HG03469 (cell line): ENCODE results near the gene ARRDC2.
"Not testable (repeated sequence)": the region's sequence is repeated elsewhere in the genome, so short reads cannot be mapped to it uniquely, and the experiment has no call there.

Source experiments
- ATAC-seq: cut with Tn5 transposase; IDR thresholded peaks from one replicate; pipeline ENCODE4 v1.9.1; 2021; ENCODE audit warnings: mild to moderate bottlenecking, moderate library complexity, moderate number of reproducible peaks; ENCODE audit not compliant: unreplicated experiment

Gene ARRDC2

GRCh38 chr19:17989425-17990094 lies 18.4 kb upstream of the ARRDC2 start:
- no peak for ATAC-seq

DNA sequence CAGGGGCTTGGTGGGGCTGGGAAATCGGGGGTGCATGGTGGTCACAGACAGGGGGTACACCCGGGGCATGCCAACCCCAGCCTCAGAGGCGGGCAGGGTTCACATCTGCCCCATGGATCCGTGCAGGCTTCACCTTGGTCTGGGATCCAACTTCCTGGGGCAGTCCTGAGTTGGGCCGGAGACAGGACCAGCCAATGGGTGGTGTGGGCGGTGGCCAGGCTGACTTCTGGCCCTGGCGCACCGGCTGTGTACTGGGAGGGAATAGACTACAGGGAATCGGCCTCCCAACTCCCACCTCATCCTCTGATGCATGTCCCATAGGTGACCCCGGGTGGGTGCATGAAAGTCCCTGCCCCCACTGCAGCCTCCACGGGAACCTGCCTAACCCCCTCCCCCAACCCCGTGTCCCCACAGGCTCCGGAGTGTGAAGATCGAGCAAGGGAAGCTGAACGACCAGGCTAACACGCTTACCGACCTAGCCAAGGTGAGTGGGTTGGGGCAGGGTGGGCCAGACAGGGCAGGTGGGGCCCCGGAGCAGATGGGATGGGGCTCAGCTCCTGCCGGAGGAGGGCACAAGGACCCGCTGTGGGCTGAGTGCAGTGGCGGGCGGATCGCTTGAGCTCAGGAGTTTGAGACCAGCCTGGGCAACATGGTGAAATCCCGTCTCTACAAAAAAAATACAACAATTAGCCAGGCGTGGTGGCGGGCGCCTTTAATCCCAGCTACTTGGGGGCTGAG lies 14.7 kb upstream of the ARRDC2 start:
- ATAC-seq = no peak

GRCh38 chr19:17996826-17997316 lies 11.1 kb upstream of the ARRDC2 start:
- ATAC-seq = no peak

GRCh38 chr19:17997969-17998826 lies 9.8 kb upstream of the ARRDC2 start:
- no peak for ATAC-seq

- ATAC-seq = no peak
These were observed 9.2 kb upstream of the ARRDC2 start for GRCh38 chr19:17998827-17999150.

DNA sequence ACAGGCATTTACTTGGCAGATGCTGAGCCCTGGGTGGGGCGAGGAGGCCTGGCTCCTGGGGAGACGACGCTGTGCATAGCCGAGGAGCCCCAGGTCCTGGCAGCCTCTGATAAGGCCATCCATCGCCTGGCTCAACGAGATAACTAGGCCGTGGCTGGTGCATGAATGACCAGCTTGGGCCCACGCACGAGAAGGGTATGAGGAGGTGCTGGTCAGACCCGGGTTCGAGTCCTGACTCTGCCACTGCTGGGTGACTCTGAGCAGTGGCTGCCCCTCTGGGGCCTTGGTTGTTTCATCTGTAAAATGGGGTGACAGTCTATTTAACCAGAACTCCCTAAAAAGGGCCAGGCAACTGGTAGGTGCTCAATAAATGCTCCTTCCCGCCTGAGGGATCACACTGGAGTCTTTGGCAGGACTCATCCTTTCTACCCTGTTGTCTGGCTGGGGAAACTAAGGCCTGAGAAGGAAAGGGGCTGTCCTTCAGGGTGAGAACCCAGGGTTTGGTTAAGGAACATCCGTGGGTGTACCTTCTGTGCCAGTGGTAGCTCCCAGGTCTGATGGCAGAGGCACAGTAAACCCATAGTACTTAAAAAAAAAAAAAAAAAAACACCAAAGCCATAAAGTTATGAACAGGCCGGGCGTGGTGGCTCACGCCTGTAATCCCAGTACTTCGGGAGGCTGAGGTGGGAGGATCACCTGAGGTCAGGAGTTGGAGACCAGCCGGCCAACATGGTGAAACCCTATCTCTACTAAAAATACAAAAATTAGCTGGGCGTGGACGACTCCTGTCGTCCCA lies 8.1 kb upstream of the ARRDC2 start:
- ATAC-seq = no peak

DNA sequence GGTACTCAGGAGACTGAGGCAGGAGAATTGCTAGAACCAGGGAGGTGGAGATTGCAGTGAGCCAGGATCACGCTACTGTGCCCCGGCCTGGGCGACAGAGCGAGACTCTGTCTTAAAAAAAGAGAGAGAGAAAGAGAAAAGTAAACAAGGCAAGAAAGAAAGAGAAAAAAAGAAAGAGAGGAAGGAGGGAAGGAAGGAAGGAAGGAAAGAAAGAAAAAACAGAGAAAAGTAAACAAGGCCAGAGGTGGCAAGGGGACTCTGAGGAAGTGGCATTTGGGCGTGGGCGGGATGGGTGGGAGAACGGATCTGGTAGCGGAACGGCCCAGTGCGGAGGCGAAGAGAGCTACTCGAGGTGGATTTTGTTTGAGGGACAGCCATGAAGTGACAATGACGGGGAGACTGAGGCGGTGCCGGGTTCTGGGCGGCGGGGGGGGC lies 7.5 kb upstream of the ARRDC2 start:
- no peak for ATAC-seq

- no peak for ATAC-seq
These were observed 6.8 kb upstream of the ARRDC2 start for GRCh38 chr19:18000915-18001776.

DNA sequence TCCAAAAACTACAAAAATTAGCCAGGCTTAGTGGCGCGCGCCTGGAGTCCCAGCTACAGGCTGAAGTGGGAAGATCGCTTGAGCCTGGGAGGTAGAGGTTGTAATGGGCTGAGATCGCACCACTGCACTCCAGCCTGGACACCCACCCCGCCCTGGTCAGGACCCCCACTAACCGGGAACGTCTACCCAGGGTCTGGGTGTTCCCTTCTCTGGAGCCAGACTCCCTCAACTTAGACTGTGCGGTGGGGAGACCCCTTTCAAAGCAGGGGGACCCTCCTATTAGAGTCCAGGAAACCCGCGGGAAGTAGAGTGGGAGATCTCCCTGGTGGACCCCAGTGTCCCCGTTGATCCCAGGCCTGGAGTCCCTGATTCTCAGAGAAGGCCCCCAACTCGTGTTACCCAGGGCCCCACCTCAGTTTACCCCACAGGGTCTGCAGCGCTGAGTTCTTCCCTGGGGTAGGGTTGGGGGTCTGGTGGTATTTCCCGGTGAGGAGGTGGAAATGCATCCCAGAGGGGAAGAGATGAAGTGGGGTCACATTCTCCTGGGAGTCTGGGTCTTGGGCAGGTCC lies 6.1 kb upstream of the ARRDC2 start:
- no peak for ATAC-seq

GRCh38 chr19:18002347-18002850 lies 5.6 kb upstream of the ARRDC2 start:
- ATAC-seq = no peak

GRCh38 chr19:18005750-18006149 lies 2.2 kb upstream of the ARRDC2 start:
- ATAC-seq = not testable (repeated sequence)

- peak; percentile 32 for ATAC-seq
These were observed 690 bp upstream of the ARRDC2 start for GRCh38 chr19:18007044-18007916.

- ATAC-seq = no peak
These were observed 844 bp downstream of the ARRDC2 start for GRCh38 chr19:18008814-18009213.

- no peak for ATAC-seq
These were observed 1.6 kb downstream of the ARRDC2 start for GRCh38 chr19:18009412-18010066.

DNA sequence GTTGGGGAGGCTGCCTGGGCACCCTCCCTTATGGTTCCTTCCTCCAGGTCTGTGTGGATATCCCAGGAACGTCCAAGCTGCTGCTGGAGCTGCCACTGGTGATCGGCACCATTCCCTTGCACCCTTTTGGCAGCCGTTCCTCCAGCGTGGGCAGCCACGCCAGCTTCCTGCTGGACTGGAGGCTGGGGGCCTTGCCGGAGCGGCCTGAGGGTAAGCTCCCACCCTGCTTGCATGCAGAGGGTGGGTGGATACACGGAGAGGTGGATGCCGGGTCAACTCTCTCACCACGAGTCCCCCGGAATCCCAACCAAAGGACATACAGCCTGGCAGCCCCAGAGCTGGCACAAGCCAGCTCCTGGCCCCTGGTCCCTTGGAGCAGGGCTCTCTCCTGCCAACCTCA lies 2.2 kb downstream of the ARRDC2 start:
- no peak for ATAC-seq

DNA sequence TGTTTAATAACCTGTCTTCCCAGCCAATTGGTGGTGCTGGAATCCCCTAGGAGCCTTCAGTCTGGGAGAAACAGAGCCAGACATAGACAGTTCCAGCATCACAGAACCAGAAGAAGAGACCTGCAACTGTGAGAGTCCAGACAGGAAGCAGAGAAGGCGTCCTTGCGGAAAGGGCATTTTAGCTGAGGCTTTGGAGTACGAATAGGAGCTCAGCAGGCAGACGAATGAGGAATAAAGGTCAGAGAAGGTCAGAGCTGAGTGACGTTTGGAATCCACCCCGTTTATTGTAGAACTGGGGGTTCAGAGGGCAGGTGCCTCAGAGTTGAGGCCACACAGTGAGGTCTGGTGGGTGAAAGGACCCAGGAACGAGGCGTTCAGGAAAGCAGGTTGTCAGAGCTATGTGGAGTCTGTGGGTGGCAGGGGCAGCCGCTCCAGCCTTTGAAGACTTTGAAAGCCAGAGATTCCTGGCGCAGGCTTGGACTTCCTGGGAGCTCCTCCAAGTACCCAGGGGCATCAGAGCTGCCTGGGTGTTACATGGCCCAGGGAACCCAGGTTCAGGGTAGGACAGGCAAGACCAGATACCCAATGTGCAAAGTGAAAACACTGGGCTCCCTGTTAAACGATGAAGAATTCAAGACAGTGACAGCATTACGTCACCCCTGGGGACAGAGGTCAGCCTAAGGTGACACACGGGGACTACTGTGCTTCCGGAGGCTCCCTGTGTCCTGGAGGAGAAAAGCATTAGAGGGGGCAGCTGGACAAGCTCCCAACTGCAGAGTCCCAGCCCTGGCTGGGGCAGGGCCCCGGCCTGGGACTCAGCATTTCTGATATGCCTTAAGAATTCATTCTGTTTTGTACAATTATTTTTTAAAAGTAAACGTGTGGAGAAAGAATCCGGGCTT lies 5.5 kb downstream of the ARRDC2 start:
- ATAC-seq = no peak

DNA sequence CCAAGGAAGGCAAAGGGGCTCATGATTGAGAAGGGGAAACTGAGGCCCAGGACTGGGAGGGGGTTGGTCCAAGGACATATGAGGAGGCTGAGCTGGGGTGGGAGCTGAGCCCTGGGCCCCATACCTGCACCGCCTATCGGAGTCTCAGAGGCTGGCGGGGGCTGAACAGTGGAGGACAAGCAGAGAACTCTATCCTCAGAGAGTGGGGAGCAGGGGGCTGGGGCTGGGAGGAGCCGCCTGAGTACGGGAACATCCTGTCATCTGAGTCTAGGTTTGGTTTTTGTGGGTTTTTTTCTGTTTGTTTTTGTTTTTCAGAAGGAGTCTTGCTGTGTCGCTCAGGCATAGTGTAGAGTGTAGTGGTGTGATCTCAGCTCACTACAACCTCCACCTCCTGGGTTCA lies 6.2 kb downstream of the ARRDC2 start:
- no peak for ATAC-seq
